Esophagus mucosa (tissue), 1 donor: ENCODE measurements around the gene PARP1. TPM values are rescaled to one million over a fixed set of nuclear protein-coding genes. Genes with fewer than 3 reads are reported as not detected.

Experiments
- ATAC-seq: fragments of 200-7000 bp; cut with Tn5 transposase; one replicate; pipeline ENCODE4 v1.9.1; 2020
- total RNA-seq: library from RNA; stranded (reverse); gene quantifications from one replicate; pipeline ENCODE4 v1.2.4, GENCODE V29; 2023
- donor health status: DM: yes; HTN: yes; CAD: no.

Gene PARP1
- total RNA-seq, 1 donor from 2014 or later = 55.2 TPM

DNA sequence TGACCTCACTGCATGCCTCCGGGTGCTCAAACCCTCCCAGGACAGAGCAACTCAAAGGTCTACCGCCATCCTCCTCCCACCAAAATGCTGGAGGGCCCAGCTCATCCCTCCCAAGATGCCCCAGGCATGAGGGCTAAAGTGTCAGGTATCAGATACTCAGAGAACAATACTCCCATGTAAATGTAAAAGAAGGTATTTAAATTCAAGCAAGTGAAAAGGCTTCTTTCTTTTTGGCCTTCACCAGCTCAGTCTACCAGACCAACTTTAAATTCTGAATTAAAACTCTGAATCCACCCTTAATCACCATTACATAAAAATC lies 3.0 kb downstream of the PARP1 start:
- ATAC-seq = no peak

DNA sequence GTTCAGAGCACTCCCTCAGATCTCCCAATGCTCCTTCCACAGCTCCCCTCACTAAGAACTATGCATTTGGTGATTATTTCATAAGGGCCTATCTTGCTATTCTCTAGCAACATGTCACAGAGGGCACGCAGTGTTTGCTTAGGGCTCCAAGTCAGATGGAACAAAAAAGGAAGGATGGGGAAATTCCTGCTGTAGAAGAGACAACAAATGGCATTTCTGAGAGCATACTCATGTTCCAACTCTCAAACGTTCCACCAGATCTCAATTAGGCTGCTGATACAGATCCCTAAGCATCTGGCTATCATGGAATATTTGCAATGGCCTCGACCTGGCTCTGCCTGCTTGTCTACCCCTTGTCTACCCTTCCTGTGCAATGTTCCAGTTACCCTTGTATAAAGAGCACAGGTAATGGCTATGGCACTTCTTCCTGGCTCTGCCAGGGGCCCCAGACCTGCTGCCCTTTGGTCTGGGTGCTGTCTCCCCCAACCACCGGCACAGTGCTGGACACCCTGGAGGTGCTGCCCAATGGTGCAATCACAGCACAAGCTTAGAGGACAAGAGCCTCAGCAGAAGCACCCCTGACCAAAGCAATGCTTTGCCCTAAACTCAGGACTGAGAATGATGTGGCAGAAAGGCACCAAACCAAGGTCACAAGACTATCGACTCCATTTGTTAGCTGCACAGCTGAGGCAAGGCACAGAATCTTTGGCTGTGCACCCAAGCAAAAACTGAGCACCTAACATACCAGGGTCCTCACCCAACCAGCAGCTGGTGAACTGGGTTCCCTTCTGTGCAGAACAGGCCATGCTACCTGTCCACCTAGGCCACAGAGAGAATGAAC lies 3.6 kb downstream of the PARP1 start:
- no peak for ATAC-seq

DNA sequence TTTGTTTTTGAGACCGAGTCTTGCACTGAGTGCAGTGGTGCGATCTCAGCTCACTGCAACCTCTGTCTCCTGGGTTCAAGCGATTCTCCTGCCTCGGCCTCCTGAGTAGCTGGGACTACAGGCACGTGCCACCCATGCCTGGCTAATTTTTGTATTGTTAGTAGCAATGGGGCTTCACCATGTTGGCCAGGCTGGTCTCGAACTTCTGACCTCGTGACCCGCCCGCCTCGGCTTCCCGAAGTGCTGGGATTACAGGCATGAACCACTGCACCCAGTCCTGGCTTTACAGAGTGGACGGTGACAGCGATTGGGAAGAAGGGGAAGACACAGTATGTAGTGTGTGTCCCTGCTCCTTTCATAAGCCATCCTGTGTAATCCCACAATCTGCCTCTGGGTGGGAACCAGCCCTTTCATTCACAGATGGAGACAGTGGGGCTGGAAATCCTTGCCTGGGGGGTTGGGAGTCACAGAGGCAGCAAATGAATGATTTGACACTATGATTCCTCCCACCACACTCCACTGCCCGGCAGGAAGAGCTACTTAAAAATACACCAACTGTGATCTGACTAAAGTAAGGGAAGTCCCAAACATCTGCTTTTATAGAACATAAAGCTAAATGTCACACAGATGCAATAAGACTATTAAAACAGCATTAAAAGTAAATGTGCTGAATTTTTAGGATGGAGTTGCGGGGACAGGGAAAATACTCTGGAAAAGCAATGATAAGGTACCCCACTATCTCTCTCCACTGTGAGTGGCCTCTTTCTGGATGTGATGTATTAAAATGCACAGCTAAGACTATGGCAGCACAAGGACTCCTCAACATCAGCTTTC lies 4.5 kb downstream of the PARP1 start:
- no peak for ATAC-seq

DNA sequence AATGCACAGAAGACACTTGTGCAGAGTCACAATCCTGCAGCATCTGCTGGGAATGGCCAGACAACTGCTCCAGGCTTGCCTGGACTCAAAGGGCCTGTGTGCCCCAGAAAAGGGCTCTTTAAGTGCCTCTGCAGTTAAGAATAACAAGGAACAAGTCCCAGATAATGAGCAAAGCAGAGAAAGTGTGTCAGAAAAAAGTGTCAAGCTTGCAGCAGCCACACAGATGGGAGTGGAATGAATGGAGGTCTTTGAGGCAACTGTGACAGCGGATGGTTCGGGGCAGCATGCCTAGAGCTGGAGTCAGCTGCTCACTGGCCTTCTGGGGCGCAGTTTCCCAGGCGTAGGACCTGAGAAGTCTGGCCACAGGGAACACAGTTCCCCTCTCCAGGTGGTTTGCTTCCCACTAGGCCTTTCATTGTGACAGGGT lies 5.1 kb downstream of the PARP1 start:
- ATAC-seq = no peak

DNA sequence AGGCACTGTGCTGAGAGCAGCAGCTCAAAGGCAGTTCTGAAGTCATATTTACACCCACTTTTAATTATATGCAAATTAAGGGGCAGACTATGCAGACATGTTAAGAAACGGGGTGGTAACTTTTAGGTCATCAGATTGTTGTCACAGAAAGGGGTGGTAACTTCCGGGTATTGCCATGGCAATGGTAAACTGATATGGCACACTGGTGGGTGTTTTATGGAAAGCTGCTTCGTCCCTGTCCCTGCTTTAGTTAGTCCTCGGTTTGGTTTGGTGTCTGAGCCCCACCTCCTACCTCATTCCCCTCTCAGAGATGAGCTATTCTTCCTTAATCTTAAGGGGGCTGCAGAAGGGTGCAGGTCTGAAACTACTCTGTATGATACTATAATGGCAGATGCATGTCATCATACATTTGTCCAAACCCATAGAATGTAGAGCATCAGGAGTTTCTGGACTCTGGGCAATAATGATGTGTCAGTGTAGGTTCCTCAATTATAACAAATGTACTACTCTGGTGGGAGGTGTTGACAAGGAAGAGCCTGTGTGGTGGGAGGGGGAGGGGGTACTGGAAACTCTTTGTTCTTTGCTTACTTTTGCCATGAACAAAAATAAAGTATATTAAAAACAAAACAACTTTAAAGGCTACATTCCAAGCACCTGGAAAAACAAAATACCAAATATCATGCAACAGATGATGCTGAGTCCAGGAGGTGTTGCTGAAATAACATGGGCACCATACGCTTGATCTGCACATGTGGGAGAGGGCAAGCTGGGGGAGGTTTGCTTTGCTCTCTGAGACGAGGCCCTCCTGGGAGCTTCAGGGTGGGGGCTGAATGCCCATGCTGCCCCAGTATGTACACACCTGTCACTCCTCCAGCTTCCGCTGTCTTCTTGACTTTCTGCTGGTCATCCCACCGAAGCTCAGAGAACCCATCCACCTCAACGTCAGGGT lies 6.3 kb downstream of the PARP1 start:
- ATAC-seq = no peak

DNA sequence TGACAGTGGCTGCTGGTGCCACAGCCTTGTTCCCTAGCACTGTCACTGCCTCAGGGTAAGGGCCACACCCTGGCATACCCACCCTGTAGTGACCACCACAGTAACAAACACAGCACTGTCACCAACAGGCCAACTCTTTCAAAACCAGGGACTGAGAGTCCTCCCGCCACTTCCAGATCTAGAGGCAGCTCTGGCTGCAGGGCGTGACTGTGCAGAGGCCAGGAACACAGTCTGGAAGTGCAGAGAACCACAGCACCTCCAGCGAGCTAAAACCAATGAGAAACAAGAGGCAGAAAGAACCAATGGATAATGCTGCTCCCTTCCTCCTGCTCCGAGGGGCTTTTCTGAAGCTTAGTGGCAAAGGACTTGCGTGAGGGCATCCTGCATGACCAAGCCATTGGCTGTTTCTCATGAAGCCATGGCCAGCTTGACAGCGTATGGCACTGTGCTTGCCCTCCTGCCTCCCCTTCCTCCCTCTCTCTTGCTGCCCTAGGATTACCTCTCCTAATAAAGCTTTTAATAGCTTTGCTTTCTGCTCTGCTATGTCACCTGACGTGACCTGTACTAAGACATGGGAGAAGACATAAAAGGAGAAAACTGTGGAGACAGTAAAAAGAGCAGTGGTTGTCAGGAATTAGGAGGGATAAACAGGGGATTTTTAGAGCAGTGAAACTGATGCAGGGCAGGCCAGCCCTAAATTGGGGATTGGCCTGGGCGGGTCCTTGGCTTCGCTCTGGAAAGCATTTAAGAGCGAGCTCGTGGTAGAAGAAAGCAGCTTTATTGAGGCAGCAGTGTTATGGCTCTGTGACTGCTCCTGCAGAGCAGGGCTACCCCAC lies 7.2 kb downstream of the PARP1 start:
- no peak for ATAC-seq

DNA sequence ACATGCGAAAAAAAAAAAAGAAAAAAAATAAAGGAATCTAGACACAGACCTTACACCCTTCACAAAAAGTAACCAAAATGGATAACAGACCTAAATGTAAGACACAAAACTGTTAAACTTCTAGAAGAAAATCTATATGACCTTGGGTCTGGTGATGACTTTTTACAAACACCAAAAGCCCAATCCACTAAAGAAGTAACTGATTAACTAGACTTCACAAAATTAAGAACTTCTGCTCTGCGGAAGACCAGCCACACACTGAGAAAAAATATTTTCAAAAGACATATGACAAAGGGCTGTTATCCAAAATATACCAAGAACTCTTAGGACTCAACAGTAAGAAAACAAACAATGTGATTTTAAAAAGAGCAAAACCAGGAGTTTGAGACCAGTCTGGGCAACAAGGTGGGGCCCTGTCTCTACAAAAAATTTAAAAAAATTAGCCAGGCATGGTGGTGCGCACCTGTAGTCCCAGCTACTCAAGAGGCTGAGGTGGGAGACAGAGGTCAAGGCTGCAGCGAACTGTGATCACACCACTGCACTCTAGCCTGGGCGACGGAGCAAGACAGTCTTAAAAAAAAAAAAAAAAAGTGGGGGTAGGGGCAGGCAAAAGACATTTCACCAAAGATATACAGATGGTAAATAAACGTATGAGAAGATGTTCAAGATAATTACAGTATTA lies 9.8 kb downstream of the PARP1 start:
- no peak for ATAC-seq

DNA sequence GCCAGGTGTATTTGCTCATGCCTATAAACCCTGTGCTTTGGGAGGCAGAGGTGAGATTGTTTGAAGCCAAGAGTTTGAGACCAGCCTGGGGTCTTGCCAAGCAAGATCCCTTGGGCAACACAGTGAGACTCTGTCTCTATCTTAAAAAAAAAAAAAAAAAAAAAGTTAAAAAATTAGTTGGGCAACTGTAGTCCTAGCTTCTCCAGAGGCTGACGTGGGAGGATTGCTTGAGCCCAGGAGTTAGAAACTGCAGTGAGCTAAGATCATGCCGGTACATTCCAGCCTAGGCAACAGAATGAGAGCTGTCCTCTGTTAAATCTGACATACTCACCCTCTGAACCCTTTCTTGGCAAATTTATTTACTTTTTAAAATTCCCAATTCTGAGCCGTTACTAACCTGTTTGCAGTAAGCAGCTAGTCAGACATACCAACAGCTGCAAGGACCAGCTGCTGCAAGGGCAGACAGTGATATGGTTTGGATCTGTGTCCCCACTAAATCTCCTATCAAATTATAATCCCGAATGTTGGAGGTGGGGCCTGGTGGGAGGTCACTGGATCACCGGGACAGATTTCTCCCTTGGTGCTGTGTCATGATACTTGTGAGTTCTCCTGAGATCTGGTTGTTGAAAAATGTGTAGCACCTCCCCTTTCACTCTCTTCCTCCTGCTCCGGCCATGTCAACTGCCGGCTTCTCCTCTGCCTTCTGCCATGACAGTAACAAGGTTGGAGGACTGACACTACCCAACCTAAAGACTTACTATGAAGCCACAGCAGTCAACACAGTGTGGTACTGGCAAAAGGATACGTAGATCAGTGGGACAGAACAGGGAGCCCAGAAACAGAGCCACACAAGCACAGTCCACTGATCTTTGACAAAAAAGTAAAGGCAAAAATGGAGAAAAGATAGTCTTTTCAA lies 10.6 kb downstream of the PARP1 start:
- no peak for ATAC-seq

DNA sequence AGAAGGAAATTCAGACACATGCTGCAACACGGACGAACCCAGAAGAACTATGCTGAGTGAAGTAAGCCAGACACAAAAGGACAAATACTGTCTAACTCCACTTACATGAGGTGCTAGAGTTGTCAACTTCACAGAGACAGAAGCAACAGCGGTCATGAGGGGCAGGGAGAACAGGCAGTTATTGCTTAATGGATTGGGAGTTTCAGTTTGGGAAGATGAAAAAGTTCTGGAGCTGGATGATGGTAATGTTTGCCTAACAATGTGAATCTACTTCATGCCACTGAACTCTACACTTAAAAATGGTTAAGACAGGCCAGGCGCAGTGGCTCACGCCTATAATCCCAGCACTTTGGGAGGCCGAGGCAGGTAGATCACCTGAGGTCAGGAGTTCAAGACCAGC lies 12.1 kb downstream of the PARP1 start:
- no peak for ATAC-seq

DNA sequence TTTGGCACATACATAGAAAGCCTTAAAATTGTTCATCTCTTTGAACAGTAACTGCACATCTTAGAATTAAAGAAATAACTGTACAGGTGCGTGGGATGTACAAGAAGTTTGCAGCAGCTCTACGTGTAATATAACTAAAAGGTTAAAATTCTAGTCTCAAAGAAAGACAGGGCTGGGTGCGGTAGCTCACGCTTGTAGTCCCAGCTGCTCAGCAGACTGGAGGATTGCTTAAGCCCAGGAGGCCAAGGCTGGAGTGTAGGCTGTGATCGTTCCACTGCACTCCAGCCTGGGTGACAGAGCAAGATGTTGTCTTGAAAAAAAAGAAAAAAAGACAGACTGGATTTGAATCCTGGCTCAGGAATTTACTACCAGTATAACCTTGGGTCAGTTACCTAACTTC lies 13.4 kb downstream of the PARP1 start:
- no peak for ATAC-seq

DNA sequence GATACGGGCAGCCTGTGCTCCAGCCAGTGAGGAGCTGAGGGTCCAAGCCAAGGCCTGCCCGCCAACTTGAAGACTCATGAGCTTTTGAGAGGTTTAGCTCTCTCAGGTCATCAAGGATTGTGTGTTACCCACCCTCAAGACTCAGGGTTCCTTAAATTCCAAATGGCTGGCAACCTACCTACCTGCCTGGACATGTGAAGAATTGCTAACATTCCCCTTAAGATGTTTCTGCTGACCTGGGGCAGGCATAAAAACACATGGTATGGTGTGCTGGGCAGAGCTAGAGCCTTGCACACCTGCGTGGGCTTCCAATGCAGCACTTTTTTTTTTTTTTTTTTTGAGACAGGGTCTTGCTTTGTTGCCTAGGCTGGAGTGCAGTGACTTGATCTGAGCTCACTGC lies 17.2 kb downstream of the PARP1 start:
- no peak for ATAC-seq

DNA sequence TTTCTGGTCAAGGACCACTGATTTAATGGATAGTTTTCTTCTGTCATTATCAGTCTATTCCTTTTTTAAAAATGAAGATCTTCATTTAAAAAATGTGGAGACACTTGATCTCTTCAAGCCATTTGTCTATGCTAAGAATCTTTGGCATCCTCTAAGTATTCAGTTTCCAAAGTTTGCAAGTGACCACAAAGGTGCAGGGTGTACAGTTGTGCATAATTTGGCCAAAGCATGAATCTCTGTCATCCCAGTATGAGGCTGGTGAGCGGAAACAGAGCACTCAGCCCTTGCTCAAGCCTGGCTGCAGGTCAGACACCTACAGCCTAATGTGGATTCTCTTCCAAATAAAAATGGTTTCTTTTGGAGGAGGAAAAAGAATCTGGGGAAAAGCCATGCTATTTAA lies 19.8 kb downstream of the PARP1 start:
- no peak for ATAC-seq

DNA sequence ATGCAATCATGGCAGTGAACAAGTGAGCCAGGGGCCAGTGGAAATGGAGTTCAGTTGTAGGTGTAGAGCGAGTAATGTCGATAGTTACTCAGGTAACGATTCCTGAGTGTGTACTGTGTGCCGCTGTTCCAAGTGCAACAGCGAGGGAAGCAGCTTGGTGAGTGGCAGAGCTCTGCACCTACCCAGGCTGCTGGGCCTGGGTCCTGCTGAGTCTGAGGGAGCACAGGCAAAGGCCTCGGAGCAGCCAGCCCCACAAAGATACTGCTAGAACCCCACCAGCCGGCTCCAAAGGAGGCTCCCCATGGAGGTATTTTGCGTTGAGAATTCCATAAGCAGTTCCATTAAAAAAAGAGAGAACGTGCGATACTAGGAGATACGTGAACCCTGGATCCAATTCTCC lies 23.2 kb downstream of the PARP1 start:
- no peak for ATAC-seq

DNA sequence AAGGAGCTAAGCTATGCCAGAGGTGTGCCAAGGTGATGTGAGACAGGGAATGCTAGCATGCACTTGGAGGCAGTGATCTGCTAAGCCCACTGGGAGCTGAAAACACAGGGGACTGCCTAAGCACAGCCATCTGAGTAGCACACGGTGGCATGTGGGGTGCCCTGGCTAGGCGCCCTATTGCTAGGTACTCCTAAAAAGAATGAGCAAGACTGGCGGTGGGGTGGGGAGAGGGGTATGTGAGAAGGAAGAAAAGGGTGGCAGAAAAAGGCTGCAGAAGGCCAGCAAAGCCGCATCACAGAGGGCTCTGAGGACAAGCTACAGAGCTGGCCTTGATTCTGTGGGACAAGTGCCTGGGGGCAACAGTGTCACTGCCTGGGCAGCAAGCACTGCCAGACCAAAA lies 23.9 kb downstream of the PARP1 start:
- no peak for ATAC-seq

DNA sequence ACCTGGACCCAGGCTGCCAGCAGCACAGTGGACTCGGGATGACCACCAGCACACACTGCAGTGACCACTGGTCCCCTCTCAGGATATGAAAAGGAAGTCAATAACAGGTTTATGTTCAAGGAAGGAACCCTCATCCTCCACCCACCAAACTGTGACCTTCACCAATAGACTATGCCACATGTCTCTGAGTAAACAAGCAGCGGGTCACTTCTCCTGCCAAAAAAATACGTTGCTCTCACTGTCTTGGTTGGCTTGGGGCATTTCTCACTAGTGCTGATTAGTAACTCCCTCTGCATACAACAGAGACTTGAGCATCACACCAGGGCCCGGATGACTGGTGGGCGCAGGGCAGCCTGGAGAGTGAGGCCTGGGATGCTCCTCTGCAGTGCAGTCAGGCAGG lies 25.9 kb downstream of the PARP1 start:
- no peak for ATAC-seq

DNA sequence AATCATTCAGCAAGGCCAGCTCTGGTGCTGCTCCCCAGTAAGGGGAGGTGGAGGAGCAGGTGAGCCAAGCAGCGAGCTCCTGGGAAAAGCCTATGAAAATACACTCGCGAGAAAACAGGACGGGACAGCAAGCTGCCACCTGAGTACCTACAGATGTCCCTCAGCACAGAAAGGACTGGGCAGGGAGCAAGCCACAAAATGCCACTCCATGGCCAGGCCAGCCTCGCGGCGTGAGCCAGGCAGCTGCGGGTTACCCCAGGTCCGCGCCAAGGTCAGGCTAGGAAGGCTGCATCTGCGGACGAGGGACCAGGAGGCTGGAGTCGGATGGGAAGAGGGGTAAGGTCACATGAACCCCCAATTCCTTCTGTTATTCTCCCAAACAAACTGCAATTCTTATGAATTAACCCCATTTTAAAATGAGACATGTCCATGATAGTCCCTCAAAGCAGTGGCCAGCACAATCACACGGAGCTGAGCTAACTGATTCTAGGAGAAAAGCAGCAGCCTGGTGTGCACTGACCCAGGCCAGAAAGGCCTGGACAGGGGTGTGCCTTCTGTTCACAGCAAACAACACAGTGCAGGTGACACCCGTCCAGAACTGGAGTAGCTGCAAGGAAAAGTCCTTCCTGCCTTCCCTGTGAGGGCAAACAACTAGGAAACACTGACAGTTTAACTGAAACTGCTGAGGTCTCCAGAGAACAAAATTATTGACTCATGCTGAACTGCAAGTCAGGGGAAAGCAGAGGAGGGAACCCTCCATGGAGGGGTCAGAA lies 26.5 kb downstream of the PARP1 start:
- ATAC-seq = no peak

DNA sequence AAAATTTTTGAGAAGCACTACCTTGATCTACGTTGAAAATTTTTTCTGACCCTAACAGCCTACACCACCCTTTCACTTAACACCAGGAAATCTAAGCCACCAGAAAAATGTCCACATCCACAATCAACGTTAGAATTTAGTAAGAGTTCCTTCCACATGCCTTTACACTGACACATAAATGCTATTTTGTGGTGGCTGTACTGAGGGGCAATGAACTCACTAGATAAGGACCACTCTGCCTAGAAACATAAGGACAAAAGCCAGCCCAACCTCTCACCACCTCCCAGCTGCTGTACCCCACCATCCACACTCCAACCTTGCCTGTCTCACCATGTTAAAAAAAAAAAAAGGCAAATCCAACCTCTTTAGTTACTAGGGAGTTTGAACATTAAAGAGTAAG lies 29.8 kb downstream of the PARP1 start:
- no peak for ATAC-seq

DNA sequence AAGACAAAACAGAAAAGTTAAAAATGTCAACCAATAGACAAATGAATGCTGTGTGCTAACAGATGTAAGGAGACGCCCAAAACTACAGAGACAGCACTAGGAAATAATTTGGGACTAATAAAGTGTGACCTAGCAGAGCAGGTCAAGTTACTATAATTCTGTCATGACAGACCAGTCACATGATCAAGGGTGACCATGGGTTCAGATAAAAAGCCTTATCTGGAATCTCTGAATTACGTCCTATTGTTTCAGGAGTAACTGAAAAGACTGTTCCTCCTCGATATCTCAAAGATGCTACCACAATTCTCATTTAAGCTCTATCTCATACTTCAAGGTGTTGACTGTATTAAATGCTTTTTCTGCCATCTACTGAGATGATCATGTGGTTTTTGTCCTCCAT lies 31.6 kb downstream of the PARP1 start:
- no peak for ATAC-seq

DNA sequence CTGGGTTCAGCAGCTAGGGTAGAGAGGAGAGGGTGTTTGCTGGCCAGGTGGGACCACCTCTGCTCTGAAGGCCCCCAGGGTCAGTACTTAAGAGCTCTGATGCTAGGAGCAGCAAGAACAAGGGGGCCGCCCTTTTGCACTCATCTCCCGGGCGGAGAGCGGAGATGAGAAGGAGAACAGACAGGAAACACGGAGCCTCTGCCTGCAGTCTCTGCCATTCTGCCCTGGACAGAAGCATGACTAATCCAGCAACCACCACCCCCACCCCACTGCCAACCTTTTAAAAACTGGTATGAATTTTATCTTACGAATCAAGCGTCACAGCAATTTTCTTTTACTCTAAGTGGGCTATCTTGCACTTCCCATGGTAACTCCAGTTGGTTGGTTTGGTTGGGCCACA lies 34.5 kb downstream of the PARP1 start:
- ATAC-seq = no peak

DNA sequence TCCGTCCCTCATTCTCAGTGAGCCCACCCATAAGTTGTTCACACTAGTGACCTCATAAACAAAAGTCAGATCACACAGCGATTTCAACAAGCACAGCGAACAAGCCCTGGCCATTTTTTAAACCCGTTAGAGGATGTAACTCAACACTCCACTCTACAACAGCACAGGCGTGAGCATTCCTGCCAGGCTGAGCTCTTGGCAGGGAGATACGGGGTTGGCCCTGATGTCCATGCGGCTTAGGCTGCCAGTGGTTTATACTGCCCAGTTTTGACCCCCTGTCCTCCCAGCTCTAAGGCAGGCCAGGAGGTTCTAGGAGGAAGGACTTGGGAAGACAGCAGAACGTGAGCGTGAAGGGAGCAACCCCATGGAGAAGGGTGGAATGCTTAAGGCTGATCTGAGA lies 35.0 kb downstream of the PARP1 start:
- no peak for ATAC-seq
